Uterus (tissue), 4 donors: ENCODE data around the gene PBX1. TPM values are rescaled to one million over a fixed set of nuclear protein-coding genes. Genes with fewer than 3 reads are reported as not detected.

Experiments used
- DNase-seq, 2 donors: peaks; one replicate each; pipeline ENCODE4 v3.0.0-alpha.2; 2019 to 2020
- H3K27ac ChIP-seq, 2 donors: fragments of 200-600 bp; sonication (generic); 1 replicate in 1 of 2; 2 replicates in 1 of 2; pipeline ENCODE4 v1.5.1; 2016 to 2018
- H3K27me3 ChIP-seq, 2 donors: fragments of 200-600 bp; sonication (generic); one replicate each; pipeline ENCODE4 v1.5.1; 2018 to 2019; ENCODE audit warnings: control low read depth in 1 of 2
- H3K36me3 ChIP-seq, 2 donors: fragments of 200-600 bp; sonication (generic); one replicate each; pipeline ENCODE4 v1.5.1; 2019; ENCODE audit warnings: control low read depth in 1 of 2
- H3K4me1 ChIP-seq, 2 donors: fragments of 200-600 bp; sonication (generic); one replicate each; pipeline ENCODE4 v1.5.1; 2018 to 2019; ENCODE audit warnings: control low read depth in 1 of 2
- H3K4me3 ChIP-seq, 2 donors: fragments of 200-600 bp; sonication (generic); 1 replicate in 1 of 2; 2 replicates in 1 of 2; pipeline ENCODE4 v1.5.1; 2018 to 2019; ENCODE audit warnings: mild to moderate bottlenecking in 1 of 2
- H3K9me3 ChIP-seq, 2 donors: fragments of 200-600 bp; sonication (generic); one replicate each; pipeline ENCODE4 v1.5.1; 2019; ENCODE audit warnings: control low read depth in 1 of 2
- POLR2A ChIP-seq, 2 donors: fragments of 450-650 bp; IDR thresholded peaks; one replicate each; pipeline ENCODE4 v1.6.1; 2016; ENCODE audit warnings: antibody characterized with exemption in 2 of 2, mild to moderate bottlenecking in 1 of 2, moderate library complexity in 1 of 2
- intact Hi-C: fragments of 100-400 bp; cut with DNase I; formaldehyde crosslinking; loops from one replicate; pipeline ENCODE4 v1.15.1; 2023; ENCODE audit warnings: low total_unique reads
- total RNA-seq, 4 donors: library from RNA; depleted of rRNA in 3 of 4; stranded (reverse); fragments of >200 nt in 3 of 4; gene quantifications; one replicate each; pipeline versions ENCODE4 v1.1.0 to v1.2.4, GENCODE V29; 2014 to 2023
- TF ChIP-seq, protein P1 (sequence below), 4 experiments: fragments of 200-600 bp in 2 of 4; fragments of 450-650 bp in 2 of 4; sonication (generic) in 2 of 4; IDR thresholded peaks; one replicate each; pipeline ENCODE4 v1.5.1; 2016 to 2019; ENCODE audit warnings: antibody characterized with exemption in 4 of 4, mild to moderate bottlenecking in 2 of 4, moderate library complexity in 1 of 4
- donor health status: DM: yes; HTN: yes; CAD: no.

The PBX1 gene
- total RNA-seq, 4 donors from 2014 or later: 122 to 831 (median 207) TPM

DNA sequence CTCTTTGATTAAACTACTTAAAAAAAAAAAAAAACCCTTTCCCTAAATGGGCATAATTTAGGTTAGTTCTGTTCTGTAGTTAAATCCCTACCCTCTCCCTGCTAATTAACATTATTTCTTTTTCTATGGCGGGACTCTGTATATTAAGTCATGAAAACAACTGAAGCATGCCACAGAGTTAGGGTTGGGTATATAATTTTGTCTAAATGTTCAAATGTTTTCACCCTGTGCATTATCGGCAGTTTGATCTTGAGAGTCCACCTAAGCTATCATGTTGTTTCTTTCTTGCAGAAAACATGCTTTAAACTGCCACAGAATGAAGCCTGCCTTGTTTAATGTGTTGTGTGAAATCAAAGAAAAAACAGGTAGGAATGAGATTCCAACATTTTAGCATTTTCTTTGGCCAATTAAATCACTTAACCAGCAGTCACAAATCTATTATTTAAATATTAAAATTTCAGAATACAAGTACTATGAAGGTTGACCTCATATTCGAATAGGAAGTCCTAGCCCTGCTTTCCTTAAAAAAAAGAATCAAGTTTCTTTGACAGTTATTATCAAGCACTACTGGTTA lies 4.0 kb downstream of the PBX1 start:
- intact Hi-C loops: loop anchor here (10.0 kb wide), 1 partner anchor 52 kb away; no protein-coding TSS in a partner anchor
- H3K4me3 ChIP-seq: peak overlapping the region; percentile 82 to 88
- H3K27me3 ChIP-seq: no peaks in the 10 kb centered on the region
- peak overlapping the region; percentile 92 to 97 for H3K27ac ChIP-seq
- H3K36me3 ChIP-seq: no peaks in the 10 kb centered on the region
- DNase-seq: no peak
- TF ChIP-seq POLR2A (IDR thresholded peaks at IDR 0.05): no peak
- TF ChIP-seq, protein P1, sequence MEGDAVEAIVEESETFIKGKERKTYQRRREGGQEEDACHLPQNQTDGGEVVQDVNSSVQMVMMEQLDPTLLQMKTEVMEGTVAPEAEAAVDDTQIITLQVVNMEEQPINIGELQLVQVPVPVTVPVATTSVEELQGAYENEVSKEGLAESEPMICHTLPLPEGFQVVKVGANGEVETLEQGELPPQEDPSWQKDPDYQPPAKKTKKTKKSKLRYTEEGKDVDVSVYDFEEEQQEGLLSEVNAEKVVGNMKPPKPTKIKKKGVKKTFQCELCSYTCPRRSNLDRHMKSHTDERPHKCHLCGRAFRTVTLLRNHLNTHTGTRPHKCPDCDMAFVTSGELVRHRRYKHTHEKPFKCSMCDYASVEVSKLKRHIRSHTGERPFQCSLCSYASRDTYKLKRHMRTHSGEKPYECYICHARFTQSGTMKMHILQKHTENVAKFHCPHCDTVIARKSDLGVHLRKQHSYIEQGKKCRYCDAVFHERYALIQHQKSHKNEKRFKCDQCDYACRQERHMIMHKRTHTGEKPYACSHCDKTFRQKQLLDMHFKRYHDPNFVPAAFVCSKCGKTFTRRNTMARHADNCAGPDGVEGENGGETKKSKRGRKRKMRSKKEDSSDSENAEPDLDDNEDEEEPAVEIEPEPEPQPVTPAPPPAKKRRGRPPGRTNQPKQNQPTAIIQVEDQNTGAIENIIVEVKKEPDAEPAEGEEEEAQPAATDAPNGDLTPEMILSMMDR (IDR thresholded peaks at IDR 0.05): no peak
- no peaks in the 10 kb centered on the region for H3K9me3 ChIP-seq
- no peaks in the 10 kb centered on the region for H3K4me1 ChIP-seq

DNA sequence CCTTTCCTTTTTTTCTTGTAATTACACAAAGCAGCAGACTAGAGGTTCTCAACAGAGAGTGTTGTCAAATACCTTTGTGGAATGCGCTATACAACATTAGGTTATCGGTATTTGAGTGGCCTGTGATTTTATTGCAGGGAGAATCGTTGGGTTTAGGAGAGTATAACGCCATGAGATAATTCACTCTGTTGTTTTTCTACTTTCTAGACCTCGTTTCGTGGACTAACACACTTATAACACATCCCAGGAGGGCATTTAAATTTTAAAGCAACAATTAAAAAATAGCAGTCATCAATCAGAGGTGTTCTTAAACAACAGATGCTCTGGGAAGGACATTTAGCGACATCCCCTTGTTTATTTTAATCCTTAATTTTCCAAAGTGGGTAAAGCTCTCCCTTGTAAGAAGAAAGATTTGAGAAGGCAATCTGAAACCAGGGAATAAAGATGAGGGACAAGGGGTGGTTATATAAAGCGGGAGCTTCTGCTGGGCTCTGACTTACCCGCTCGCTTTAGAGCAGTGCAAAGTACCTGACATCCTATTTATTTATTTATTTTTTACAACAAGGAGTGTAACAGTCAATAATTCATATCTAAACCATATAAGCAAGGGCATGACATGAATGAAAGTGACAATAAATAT lies 4.9 kb downstream of the PBX1 start:
- Histone ChIP-seq H3K27ac (peak overlapping the region; percentile 92 to 97), H3K4me3 (peak overlapping the region; percentile 82 to 88), H3K4me1 (peaks cover 0 to 5% of the 10 kb centered on the region in 2 donors), H3K9me3 (no peaks in the 10 kb centered on the region), H3K27me3 (no peaks in the 10 kb centered on the region), H3K36me3 (no peaks in the 10 kb centered on the region)
- intact Hi-C loops: loop anchor here (10.0 kb wide), 1 partner anchor 51 kb away; no protein-coding TSS in a partner anchor
- no peak for DNase-seq
- TF ChIP-seq, protein P1 (IDR thresholded peaks at IDR 0.05): no peak
- TF ChIP-seq POLR2A (IDR thresholded peaks at IDR 0.05): no peak

DNA sequence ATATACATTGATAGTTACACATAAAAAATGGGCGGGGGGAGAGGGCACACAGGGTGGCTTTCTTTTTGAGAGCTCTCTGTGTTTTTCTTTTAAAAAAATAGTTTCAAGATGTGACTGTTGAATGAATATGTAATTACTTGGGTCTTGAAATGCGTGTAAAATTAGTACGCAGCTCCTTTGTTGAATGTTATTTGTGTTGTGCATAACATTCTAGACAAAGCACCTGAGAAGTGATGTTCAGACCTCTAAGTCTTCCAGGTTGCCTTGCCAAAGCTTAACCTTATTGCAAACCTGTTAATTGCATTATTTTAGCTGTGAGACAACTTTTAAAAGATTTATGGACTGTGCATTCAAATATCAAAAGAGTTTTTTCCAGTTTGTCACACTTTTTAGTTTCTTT lies 5.4 kb downstream of the PBX1 start:
- H3K4me3 ChIP-seq: peak overlapping the region; percentile 82 to 88
- H3K27me3 ChIP-seq: no peaks in the 10 kb centered on the region
- intact Hi-C loops: loop anchor here (10.0 kb wide), 1 partner anchor 50 kb away; no protein-coding TSS in a partner anchor
- peak overlapping the region; percentile 92 to 97 for H3K27ac ChIP-seq
- H3K4me1 ChIP-seq: peaks cover 0 to 5% of the 10 kb centered on the region in 2 donors
- DNase-seq: no peak
- H3K9me3 ChIP-seq: no peaks in the 10 kb centered on the region
- H3K36me3 ChIP-seq: no peaks in the 10 kb centered on the region
- no peak for TF ChIP-seq POLR2A (IDR thresholded peaks at IDR 0.05)
- TF ChIP-seq, protein P1 (IDR thresholded peaks at IDR 0.05): no peak

DNA sequence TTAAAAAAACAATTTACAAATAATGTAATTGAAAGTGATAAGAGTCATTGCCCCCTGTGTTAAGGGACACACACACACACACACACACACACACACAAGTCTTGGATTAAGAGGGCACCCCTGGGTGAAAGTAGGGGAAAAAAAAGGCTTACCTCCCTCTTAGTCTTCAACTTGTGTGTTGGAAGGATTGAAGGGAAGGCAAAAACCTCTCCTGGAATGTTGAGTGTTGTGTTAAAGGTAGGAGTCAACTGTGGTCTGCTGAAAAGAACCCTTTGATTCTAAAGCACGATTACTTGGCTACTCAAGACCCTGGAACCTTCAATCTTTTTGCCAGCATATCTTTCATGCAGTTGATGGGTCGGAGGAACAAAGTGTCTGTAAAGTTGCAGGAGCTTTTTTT lies 6.4 kb downstream of the PBX1 start:
- Histone ChIP-seq H3K4me3 (peak overlapping the region; percentile 82 to 88), H3K4me1 (peaks cover 0 to 5% of the 10 kb centered on the region in 2 donors), H3K9me3 (no peaks in the 10 kb centered on the region), H3K27ac (peak overlapping the region; percentile 92 to 97), H3K36me3 (no peaks in the 10 kb centered on the region), H3K27me3 (no peaks in the 10 kb centered on the region)
- no peak for DNase-seq
- TF ChIP-seq POLR2A (IDR thresholded peaks at IDR 0.05): no peak
- TF ChIP-seq, protein P1 (IDR thresholded peaks at IDR 0.05): no peak
- intact Hi-C loops: loop anchor here (10.0 kb wide), 1 partner anchor 49 kb away; no protein-coding TSS in a partner anchor

DNA sequence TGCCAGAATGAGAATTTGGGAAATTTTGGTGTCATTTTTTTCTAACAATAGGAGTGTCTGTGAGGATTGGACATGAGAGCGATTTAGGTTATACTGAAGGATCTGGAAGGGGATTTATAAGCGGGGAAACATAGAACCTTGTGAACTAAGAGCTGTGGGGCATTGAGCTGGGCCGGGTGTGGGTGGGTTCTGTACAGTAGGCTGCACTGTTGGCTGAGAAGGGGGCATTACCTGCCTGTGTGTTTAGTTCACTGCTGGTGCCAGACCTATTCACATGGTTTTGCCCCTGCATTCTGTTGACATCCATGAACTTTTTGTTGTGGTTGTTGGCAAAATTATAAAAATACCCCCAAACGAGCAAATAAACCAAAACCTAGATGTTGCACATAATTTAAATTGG lies 8.8 kb downstream of the PBX1 start:
- intact Hi-C loops: loop anchor here (10.0 kb wide), 1 partner anchor 47 kb away; no protein-coding TSS in a partner anchor
- H3K4me3 ChIP-seq: peak overlapping the region; percentile 17 to 88

More for the DNA sequence above, 8.8 kb downstream of the PBX1 start:
- Histone ChIP-seq H3K9me3 (no peaks in the 10 kb centered on the region), H3K4me1 (peaks cover 0 to 5% of the 10 kb centered on the region in 2 donors), H3K27ac (peak overlapping the region; percentile 92 to 97), H3K36me3 (no peaks in the 10 kb centered on the region), H3K27me3 (no peaks in the 10 kb centered on the region)
- no peak for DNase-seq
- TF ChIP-seq, protein P1 (IDR thresholded peaks at IDR 0.05): no peak
- no peak for TF ChIP-seq POLR2A (IDR thresholded peaks at IDR 0.05)
